Fibroblast of peridontal ligament (primary cell): ENCODE results near the gene APLP2.

Experiments used
- DNase-seq: peaks from one replicate; pipeline ENCODE4 v3.0.0-alpha.2; 2010; ENCODE audit errors: extremely low read depth

Gene APLP2

GRCh38 chr11:130055617-130056016 is 14.1 kb upstream of the APLP2 start:
- peak; percentile 45 for DNase-seq

DNA sequence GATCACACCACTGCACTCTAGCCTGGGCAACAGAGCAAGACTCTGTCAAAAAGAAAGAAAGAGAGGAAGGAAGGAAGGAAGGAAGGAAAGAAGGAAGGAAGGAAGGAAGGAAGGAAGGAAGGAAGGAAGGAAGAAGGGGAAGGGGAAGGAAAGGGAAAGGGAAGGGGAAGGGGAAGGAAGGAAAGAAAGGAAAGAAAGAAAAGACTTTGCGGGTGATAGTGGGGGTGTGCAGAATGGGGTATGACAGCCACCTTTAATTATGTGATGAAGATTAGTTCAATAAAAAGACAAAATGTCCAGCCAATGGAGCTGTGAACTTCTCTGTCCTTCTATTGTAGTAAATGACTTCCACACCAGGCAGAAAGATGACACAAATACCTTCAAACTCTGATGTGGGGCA is 8.7 kb upstream of the APLP2 start:
- DNase-seq: no peak

DNA sequence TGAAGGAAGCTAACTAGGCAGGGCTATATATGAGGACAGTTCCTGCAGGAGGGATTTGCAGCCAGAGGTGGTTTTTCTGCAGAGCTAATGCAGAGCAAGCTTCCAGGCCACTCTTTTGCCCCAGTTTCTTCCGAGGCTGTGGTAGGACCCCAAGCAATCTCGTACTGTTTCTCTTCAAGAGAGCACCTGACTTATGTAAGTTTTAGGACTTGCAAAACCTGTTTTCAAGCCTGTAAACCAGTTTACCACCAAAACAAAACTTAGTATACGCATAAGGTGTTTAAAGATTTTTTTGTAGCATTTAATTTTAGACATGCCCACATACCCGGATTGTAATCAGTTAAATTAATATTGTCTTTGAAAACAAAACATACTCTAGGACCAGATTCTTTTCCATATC is 7.7 kb upstream of the APLP2 start:
- no peak for DNase-seq

DNA sequence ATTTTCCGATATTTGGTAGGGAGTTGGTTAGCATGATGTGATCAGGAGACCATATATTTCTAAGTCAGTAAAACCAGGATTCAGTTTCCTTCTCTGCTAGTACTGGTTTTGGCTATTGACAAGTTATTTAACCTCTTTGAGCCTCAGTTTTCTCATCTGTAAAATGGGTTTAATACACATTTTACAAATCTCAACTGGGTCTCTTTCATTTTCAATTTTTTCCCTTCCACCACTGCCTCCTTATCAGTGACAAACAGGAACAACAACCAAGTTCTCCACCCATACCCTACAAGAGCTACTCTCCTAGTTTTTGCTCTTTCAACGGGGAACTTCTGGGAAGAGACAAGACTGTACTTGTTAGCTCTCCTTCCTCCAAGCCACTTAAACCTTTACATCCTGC is 6.2 kb upstream of the APLP2 start:
- DNase-seq: no peak

DNA sequence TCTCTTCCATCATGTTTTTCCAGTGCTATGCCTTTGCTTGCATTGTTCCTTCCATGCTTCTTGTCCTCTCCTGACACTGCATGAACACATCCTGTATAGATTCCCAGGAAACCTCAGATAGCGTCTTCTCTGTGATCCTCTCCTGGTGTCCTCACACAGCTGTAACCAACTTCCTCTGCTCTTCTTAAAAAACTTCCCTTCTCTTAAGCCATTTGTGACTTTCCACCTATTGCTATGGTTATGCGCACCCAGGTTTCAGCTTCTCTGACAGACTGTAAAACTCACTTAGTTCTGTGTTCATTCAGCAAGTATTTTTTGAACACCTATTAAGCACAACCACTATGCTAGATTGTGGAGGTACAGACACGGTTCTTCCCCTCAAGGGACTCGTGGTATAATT is 5.1 kb upstream of the APLP2 start:
- DNase-seq: no peak

GRCh38 chr11:130066338-130066737 is 3.4 kb upstream of the APLP2 start:
- no peak for DNase-seq

DNA sequence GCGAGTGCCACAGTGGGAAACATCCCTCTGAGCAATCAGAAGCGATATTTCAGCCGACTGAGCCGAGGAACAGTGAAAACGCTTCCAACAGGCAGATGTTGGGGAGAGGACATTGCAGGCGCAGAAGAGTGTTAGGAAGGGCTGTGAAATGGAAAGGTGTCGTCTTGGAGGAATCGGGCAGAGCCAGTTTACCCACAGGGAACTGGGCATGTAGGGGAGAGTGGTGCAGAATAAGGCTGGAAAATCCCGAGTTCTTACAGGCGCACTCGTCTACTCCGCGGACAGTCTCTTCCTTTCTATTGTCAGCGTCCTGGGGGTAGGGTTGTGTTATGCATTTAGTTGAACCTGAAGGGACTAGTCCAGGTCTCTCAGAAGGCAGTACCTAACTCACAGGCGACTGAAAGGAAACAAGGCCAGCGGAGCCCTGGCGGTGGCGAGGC is 1.1 kb upstream of the APLP2 start:
- DNase-seq: no peak

GRCh38 chr11:130068986-130069658 is 572 bp upstream of the APLP2 start:
- peak; percentile 90 for DNase-seq

DNA sequence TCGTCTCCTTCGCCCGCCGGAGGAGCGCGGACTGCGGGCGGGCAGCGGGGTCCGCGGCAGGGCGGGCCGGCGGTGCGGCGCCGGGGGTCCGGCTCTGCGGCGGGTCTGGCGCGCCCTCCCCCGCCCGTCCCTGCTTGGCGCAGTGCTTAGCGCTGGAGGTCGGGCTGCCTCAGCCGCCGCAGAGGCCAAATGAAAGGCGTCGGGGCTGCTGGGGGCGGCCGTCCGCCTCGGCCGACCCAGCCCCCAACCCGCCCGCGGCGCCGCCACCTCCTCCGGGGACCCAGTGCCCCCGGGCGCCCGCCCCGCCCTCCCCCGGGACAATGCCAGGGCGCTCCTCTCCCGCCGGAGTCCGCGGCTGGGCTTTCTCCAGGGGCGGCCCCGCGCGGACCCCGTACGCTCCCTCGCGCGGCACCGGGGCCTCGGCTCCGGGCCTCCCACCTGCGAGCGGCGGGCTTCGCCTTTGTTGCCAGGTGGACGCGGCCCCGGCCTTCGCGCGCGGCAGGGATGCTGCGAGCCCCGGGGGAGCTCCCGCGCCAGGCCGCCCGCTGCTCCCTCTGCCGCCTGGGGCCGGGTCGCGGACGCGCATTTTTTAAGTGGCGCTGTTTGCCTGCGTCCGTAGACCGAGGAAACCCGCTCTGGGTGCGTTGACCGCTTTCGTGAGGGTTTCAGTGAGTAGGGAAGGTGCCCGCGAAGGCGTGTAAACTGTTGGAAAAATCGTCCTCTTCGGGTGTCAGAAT is 583 bp downstream of the APLP2 start:
- peak; percentile 18 for DNase-seq

DNA sequence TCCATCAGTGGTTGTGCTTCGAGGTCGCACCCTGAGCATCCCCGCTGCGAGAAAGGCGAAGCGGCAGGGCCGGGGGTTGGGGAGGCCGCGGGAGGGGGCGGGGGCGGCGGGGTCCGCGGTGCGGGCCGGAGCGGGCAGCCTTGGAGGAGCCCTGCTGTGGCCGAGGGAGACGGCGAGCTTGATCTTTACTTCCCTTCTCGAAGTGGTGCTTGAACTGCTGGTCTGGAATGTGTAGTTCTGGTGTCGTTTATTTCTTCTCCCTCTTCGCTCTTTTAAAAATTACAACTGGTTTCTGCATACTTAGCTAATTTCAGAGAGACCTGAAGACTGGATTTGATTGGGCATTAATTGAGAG is 1.1 kb downstream of the APLP2 start:
- DNase-seq: peak; percentile 39

- DNase-seq: peak; percentile 19
Observed at GRCh38 chr11:130071211-130071712, 1.6 kb downstream of the APLP2 start.

DNA sequence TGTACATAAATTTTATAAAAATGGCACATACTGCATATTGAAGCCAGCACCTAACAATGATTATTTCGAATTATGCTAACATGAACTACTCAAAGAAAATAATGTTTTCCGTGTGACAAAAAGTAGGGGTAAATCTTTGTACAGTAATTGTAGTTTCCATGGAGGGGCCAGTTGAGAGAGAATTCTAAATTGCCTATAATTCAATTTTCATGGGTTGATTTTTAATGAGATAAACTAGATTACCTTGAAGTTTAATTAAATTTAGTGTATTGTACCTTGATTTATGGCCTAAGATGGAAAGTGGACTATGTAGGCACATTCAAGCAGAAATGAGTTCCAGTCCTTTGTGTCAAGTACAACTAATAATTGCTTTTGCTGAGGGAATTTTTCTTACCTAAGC is 5.0 kb downstream of the APLP2 start:
- no peak for DNase-seq

DNA sequence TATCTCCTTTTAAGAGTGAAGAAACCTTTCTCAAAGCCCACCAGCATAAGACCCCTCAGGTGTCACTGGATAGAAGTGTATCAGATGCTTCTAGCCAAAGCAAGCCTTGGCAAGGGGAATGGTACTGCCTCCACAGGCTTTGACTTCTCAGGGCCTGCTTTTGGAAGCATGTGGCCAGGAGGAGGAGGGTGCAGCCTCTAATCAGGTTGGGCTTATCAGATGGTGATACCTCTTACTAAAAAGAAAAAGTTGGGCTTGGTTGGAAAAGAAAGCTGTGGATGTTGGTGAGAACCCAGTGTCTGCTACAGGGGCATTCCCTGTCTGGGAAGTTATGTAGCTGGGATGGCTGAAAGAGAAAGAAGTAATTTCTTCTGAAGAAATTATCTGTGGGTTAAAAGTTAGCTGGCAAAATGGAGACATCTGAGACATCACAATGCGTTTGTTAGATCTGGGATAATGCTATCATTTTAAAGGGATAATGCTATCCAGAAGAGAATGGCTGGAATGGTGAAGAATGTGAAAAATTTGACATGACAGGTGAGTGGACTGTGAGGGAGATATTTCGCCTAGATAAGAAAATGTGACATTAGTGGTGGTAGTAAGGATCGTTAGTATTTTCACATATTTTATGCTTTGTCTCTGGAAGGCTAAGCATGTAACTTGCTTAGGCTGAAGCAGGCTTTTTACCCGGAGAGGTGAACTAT is 7.2 kb downstream of the APLP2 start:
- DNase-seq: no peak

- no peak for DNase-seq
Observed at GRCh38 chr11:130077671-130078070, 8.0 kb downstream of the APLP2 start.

- no peak for DNase-seq
Observed at GRCh38 chr11:130078080-130078479, 8.4 kb downstream of the APLP2 start.

- DNase-seq: no peak
Observed at GRCh38 chr11:130085671-130086290, 16.1 kb downstream of the APLP2 start.

DNA sequence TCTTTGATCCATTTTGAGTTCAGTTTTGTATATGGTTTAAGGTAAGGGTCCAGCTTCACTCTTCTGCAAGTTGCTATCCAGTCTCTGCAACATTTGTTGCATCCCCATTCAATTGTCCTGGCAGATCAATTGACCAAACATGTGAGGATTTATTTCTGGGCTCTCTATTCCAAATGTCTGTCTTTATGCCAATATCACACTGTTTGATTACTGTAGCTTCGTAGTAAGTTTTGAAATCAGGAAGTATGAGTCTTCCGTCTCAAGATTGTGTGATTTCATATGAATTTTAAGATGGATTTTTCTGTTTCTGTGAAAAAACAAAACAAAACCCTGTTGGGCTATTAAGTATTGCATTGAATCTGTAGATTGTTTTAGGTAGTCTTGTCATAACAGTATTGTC is 17.0 kb downstream of the APLP2 start:
- no peak for DNase-seq

DNA sequence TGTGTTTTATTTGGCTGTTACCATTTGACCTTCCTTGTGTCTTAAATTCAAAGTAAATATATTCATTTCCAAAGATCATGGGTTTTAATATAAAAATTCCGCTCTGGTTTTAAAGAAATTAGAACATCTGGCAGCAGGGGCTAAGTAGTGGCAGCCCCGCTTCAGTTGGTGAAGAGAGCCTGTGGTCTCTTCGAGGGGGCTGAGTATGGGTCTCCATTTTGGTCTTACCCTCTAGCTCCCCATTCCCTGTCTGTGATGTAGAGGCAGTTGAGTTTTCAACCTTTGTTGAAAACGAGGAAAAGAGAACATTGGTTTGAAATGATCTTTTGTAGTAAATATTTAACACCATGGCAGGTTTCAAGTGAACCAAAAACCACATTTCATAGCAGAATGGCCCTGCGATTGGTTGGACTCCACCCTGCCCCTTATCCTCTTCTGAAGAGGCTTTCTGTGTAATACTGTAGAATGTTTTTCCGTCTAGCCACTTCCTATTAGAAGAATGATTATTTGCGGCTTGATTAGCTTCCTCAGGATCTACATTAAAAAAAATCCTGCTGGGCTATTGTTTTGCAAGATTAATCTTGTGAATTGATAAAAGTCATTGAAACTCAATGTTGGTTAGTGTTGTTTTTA is 17.7 kb downstream of the APLP2 start:
- DNase-seq: no peak

GRCh38 chr11:130088217-130088616 is 18.5 kb downstream of the APLP2 start:
- DNase-seq: no peak

DNA sequence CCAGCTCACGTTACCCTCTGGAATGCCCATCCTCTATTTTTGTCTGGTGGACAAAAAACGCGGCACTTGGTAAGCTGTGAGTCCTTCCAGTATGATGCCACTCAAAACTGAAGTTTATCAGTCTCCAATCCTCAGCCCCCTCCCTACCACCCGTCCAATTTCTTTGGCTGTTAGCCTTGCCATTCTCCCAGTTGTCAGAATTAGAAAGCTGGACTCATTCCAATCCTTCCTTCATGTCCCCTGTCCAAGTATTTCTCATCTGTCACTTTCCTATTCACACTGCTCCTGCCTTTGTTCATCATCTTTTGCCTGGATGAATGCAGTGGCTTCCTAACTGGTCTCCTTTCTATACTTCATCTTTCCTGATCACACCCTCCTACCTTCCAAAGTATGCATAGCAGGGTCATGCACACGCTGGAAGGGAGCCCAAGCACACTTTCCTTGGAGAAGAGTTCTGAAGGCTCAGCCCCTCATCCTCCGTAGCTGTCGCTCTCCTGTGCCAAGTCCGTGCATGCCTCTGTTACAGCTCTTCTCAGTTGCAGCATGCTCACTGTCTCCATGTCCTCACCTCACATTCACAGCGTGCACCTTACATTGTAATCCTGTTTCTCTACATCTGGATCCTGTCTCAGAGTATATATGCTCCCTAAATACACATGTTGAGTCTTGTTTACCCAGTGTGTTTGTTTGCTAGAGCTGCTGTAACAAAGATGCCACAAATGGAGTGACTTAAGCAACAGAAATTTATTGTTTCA is 19.4 kb downstream of the APLP2 start:
- no peak for DNase-seq

GRCh38 chr11:130089674-130090073 is 20.0 kb downstream of the APLP2 start:
- no peak for DNase-seq
